Nucleus accumbens (tissue), 56 donors: Measurements from ENCODE around the gene CDH13.

Experiments used
- DNase-seq, 56 donors: peaks; one replicate each; lab custom pipeline; 2025; lab: John Stamatoyannopoulos, UW

The CDH13 gene

DNA sequence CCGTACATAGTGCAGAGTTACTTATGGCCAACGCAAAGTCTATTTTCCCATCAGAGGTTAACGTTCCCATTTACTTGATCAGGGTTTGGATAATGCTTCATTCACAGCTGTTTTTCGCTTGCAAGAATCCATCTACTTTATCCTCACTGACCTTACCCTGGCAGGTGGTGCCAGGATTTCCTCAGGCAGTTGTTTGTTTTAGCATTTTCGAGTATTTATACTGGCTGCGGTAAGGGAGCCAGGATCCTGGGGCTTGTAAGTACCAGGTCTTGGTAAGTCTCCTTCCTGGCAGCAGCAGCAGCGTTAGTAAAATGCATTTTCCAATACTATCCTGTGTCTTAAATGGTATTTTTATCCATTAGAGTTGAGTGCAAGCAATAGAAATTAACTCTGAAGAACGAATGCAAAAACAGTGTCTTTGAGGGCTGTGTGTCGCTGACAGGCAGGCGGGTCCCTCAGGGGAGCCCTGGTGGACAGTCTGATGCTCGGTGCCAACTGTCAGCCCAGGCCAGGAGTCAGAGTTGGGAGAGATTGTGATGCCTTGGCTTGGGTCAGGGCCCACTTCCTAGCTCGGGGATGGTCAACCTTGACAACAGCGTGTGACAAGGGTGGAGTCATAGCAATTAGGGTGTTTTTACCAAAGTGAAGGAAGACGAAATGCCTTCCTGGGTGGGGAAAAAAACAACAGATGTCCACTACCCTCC is 1088.6 kb downstream of the CDH13 start:
- no peak for DNase-seq

GRCh38 chr16:83717308-83717707 is 1090.5 kb downstream of the CDH13 start:
- DNase-seq, result no peak

DNA sequence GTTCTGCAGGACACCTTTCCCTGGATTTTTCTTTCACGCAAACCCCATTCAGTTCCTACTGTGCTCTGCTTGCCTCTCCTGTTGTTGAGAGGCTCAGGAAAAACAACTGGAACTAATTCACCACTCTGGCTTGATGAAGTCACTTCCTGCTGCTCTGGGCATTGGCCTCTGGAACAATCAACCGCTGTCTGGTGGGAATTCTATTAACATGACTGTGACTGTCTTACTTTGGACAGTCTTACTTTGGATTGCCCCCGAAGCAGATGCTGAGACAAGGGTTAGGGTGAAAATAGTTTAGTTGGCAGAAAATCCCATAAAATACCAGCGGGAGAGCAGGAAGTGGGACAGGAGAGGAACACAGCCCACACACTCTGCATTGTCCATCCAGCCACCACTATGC is 1091.0 kb downstream of the CDH13 start:
- DNase-seq, result peak in 34 of 56 donors; percentile 2 to 61 (median 16)

DNA sequence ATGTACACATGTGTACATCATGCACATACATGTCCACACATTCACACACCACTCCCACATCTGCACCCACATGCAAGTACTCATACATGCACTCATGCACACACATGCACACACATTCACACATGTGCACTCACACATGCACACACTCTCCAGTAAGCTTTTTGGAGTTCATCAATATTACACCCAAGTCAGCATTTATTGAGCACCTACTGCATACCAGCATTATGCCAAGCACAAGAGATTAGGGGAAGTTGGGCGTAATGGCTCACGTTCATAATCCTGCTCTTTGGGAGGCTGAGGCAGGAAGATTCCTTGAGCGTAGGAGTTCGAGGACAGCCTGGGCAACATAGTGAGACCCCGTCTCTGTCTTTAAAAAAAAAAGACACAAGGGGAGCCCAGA is 1093.4 kb downstream of the CDH13 start:
- no peak for DNase-seq

GRCh38 chr16:83720981-83721380 is 1094.2 kb downstream of the CDH13 start:
- no peak for DNase-seq

GRCh38 chr16:83721676-83722075 is 1094.9 kb downstream of the CDH13 start:
- no peak for DNase-seq

DNA sequence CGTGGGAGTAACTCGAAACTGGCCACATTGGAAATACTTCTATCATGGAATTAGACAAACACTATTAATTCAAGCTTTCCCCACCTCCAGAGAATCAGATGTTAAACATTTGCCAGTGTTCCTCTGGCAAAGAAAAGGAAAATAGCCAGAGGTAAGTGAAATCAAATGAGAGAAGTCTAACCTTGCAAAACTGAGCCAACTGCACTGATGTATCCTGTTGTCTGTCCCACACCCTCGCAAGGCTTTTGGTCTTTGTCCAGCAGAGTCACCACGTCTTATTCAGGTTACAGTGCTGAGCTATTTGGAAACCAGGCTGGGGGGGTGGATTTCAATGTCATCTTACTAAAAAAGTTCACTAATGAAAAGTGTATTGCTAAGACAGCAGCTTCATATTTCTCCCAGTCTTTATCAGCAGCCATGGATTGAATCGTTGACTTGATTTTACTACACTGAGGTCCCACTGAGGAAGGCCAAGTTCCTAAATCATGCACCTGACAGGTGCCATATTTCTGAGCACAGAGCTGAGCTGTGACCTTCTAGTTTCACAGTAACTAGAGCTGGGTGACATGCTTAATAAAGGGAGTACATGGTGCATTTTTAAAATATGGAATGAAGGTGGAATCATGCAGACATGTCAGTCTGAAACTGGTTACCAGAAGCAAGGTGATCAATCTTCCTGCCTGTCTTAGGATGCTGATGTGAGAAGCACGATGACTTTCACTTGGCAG is 1095.9 kb downstream of the CDH13 start:
- DNase-seq, result no peak

DNA sequence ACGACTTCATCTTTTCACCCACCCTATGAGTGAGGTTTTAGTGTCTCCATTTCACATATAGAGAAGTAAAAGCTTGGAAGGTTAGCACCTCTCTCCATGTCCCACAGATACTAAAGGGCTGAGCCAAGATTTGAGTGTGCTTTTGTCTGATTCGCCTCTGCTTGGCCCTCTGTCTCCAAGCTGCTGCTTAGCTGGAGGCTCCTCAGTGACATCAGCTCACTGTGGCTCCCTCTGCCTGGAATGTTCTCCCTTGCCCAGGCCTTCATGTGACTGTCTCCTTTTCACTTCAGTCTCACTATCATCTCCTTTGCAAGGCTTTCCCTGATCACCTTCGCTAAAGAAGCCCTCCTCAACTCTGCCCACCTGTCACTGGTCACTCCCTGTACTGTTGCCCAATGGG is 1096.5 kb downstream of the CDH13 start:
- DNase-seq, result no peak

DNA sequence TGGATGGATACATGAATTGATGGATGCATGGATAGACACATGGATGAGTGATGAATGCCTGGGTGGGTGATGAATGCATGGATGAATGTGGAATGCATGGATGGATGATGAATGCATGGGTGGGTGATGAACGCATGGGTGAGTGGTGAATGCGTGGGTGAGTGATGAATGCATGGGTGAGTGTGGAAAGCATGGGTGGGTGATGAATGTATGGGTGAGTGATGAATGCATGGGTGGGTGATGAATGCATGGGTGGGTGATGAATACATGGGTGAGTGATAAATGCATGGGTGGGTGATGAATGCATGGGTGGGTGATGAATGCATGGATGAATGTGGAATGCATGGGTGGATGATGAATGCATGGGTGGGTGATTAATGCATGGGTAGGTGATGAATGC is 1097.1 kb downstream of the CDH13 start:
- DNase-seq, result no peak

- DNase-seq, result no peak
These were observed 1097.8 kb downstream of the CDH13 start for GRCh38 chr16:83724585-83724984.

- no peak for DNase-seq
These were observed 1098.5 kb downstream of the CDH13 start for GRCh38 chr16:83725313-83725712.

DNA sequence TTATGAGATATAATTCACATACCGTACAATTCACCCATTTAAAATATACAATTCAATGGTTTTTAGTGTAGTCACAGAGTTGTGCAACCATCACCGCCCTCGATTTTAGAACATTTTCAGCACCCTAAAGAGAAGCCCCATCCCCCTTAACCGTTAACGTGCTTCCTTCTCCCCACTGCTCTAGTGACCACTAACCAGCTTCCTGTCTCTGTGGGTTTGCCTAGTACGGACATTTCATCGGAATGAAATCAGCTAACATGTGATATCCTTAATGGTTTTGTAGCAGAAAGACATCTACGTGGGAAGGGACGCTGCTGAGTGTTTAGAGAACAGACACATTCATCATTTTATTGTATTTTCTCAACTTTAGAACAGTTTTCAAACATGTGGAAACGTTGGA is 1100.2 kb downstream of the CDH13 start:
- no peak for DNase-seq

GRCh38 chr16:83727751-83728352 is 1101.1 kb downstream of the CDH13 start:
- no peak for DNase-seq

- DNase-seq, result no peak
These were observed 1101.7 kb downstream of the CDH13 start for GRCh38 chr16:83728492-83728891.

DNA sequence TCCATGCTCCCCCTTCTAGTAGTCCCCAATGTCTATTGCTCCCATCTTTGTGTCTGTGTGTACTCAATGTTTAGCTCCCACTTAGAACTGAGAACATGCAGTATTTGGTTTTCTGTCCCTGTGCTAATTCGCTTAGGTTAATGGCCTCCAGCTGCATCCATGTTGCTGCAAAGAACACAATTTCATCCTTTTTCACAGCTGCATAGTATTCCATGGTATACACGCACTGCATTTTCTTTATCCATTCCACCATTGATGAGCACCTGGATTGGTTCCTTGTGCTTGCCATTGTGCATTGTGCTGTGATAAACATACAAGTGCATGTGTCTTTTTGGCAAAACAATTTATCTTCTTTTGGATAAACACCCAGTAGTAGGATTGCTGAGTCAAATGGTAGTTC is 1104.0 kb downstream of the CDH13 start:
- no peak for DNase-seq

- DNase-seq, result no peak
These were observed 1105.8 kb downstream of the CDH13 start for GRCh38 chr16:83732536-83732935.

DNA sequence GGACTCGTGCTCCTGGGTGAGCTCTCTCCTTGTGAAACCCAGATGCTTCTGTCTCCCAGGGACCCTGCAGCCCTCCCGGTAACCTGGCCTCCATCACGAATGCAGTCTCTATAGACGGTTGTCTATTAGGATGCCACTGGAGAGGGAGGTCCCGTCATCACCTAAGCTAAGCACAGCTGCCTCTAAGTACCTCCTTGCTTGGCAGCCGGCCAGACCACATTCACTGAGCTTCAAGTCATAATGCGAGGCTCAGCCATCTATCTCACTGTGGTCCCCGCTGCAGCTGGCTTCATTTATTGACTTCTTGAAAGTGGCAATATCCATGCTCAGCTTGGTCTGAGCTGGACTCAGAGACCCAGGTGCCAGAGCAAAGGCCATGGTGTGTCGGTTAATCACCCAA is 1106.5 kb downstream of the CDH13 start:
- DNase-seq, result no peak

DNA sequence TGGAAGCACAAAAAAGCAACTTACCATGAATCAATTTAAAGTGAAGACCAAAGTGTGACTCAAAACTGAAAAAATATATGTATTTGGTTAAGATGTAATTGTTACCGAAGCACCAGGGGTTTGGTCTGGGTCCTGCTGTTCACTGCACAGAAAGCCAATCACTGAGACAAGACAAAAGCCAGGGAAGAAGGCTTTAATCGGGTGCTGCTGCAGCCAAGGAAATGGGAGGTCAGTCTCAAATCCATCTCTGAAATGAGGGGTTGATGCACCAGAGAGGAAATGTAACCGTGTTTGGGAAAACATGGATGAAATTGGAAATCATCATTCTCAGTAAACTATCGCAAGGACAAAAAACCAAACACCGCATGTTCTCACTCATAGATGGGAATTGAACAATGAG is 1107.4 kb downstream of the CDH13 start:
- DNase-seq, result no peak

DNA sequence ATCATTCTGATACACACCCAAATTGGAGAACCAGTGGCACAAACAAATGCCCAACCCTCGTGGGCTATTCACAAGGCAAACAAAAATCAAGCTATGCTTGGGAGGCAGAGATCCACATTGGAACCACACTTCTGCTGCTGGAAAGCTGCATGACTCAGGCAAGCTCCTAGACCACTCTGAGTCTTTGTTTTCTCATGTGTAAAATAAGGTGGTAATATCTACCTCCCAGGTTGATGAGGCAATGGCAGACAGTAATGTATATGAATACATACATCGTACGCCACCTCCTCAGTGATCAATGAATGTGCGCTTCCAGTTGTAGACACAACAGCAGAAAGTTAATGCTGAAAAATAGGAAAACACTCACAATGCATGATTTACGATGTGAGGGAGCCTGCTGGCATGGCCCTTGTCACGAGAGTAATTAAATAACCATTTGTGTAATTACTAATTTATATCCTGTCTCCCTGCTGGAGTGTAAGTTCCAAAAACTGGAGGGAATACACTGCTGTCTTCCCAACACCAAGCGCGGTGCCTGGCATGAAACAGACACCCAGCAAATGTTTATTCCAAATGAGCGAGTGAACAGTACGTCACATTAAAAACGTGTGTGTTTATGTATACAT is 1111.1 kb downstream of the CDH13 start:
- DNase-seq, result no peak

GRCh38 chr16:83738923-83739503 is 1112.2 kb downstream of the CDH13 start:
- DNase-seq, result no peak
